Tibial artery (tissue), 4 donors: ENCODE measurements around the gene DPP6.

ENCODE experiments used
- DNase-seq, 2 donors: peaks; one replicate each; pipeline ENCODE4 v3.0.0-alpha.2; 2019
- H3K27ac ChIP-seq, 2 donors: fragments of 200-600 bp; sonication (generic) in 1 of 2; 1 replicate in 1 of 2; 2 replicates in 1 of 2; pipeline ENCODE4 v1.5.1; 2018 to 2019; ENCODE audit warnings: mild to moderate bottlenecking in 1 of 2
- H3K27me3 ChIP-seq, 2 donors: fragments of 200-600 bp; sonication (generic) in 1 of 2; one replicate each; pipeline versions ENCODE4 v1.5.1 to v1.6.0; 2016 to 2019
- H3K36me3 ChIP-seq, 3 donors: fragments of 200-600 bp; sonication (generic) in 2 of 3; one replicate each; pipeline ENCODE4 v1.5.1; 2016 to 2019; ENCODE audit warnings: mild to moderate bottlenecking in 2 of 3
- H3K4me1 ChIP-seq, 4 donors: fragments of 200-600 bp; sonication (generic) in 2 of 4; 1 replicate in 3 of 4; 2 replicates in 1 of 4; pipeline ENCODE4 v1.5.1; 2016 to 2019
- H3K4me3 ChIP-seq, 2 donors: fragments of 200-600 bp; sonication (generic) in 1 of 2; 1 replicate in 1 of 2; 2 replicates in 1 of 2; pipeline ENCODE4 v1.5.1; 2018 to 2019; ENCODE audit warnings: mild to moderate bottlenecking in 2 of 2
- H3K9me3 ChIP-seq, 3 donors: fragments of 200-600 bp; sonication (generic) in 1 of 3; one replicate each; pipeline ENCODE4 v1.5.1; 2016 to 2019
- intact Hi-C: fragments of 100-400 bp; cut with DNase I; formaldehyde crosslinking; loops from one replicate; pipeline ENCODE4 v1.15.0; 2023; ENCODE audit warnings: low total_unique reads
- TF ChIP-seq, protein P1 (sequence below), 2 experiments: fragments of 200-600 bp in 1 of 2; fragments of 450-650 bp in 1 of 2; IDR thresholded peaks; one replicate each; pipeline ENCODE4 v1.5.1; 2017 to 2019; ENCODE audit warnings: antibody characterized with exemption in 2 of 2, mild to moderate bottlenecking in 1 of 2, moderate library complexity in 1 of 2

DPP6 gene

DNA sequence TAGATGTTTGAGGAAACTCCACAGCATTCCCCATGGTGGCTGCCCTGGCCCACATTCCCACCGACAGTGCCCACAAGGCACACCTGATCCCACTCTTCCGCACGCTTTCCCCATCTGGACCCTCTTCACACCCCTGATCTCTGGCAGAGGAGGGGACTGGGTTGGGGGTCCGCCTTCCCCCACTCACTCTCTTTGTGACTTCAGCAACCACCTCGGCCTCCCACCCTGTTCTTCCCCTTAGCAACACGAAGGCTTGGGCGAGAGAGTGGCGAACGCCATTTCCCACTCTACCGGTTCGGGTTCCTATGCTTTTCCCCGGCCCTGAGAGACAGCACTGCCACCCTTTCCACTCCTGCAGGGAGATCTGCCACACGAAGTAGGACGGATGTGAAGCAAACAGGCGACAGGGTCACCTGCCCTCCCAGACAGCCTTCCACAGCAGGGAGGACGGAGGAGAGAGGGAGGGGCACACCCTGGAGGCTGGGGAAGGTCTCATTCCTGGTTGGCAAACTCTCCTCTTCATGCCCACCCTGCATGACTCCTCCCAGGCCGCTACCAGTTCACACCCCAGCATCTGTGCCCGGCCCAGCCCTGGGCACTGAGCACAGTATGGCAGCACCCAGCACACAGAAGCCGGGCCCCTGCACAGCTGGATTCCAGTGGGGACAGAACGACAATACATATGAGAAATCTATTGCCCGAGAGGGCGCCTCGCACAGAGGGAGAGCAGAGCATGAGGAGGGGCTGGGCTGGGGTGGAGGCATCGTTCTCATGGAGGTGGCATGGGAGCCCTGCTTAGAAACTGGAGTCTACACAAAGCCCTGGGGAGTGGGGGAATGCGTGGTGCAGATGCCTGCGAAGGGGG is 857.3 kb downstream of the DPP6 start:
- Histone ChIP-seq H3K4me1 (peaks cover 0 to 7% (median 3%) of the 10 kb centered on the region in 4 donors), H3K9me3 (peaks cover 0 to 7% (median 0%) of the 10 kb centered on the region in 3 donors), H3K36me3 (no peaks in the 10 kb centered on the region), H3K4me3 (no peak overlapping the region), H3K27me3 (peaks cover 0 to 36% of the 10 kb centered on the region in 2 donors), H3K27ac (no peak overlapping the region)
- TF ChIP-seq, protein P1, sequence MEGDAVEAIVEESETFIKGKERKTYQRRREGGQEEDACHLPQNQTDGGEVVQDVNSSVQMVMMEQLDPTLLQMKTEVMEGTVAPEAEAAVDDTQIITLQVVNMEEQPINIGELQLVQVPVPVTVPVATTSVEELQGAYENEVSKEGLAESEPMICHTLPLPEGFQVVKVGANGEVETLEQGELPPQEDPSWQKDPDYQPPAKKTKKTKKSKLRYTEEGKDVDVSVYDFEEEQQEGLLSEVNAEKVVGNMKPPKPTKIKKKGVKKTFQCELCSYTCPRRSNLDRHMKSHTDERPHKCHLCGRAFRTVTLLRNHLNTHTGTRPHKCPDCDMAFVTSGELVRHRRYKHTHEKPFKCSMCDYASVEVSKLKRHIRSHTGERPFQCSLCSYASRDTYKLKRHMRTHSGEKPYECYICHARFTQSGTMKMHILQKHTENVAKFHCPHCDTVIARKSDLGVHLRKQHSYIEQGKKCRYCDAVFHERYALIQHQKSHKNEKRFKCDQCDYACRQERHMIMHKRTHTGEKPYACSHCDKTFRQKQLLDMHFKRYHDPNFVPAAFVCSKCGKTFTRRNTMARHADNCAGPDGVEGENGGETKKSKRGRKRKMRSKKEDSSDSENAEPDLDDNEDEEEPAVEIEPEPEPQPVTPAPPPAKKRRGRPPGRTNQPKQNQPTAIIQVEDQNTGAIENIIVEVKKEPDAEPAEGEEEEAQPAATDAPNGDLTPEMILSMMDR (IDR thresholded peaks at IDR 0.05) = no peak
- intact Hi-C loops = no loop called here
- DNase-seq = no peak

DNA sequence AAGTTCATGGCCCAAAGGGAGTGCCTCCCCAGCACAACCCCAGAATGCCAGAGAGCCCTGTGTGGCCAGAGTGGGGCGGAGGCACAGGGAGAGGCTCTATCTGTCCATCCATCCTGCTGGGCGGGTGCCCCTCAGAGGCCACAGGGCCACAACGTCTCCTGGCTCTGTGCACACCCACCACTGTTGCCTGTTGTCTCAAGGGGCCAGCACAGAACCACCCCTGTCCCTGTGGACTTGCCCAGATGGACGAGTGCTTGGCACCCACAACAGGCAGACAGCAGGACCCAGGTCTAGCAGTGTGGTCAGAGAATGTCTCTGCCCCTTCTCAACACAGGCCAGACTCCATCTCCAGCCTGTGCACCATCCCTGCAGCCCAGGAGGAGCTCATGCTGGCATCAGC is 857.9 kb downstream of the DPP6 start:
- no peak for DNase-seq
- TF ChIP-seq, protein P1 (IDR thresholded peaks at IDR 0.05) = no peak
- Histone ChIP-seq H3K27me3 (peaks cover 0 to 42% of the 10 kb centered on the region in 2 donors), H3K4me1 (peaks cover 0 to 10% (median 4%) of the 10 kb centered on the region in 4 donors), H3K4me3 (no peak overlapping the region), H3K9me3 (peaks cover 0 to 7% (median 0%) of the 10 kb centered on the region in 3 donors), H3K36me3 (no peaks in the 10 kb centered on the region), H3K27ac (no peak overlapping the region)
- intact Hi-C loops = no loop called here

GRCh38 chr7:154910977-154911376 is 858.8 kb downstream of the DPP6 start:
- no peaks in the 10 kb centered on the region for H3K36me3 ChIP-seq
- H3K27ac ChIP-seq = no peak overlapping the region
- TF ChIP-seq, protein P1 (IDR thresholded peaks at IDR 0.05) = no peak
- intact Hi-C loops = no loop called here
- peaks cover 0 to 51% of the 10 kb centered on the region in 2 donors for H3K27me3 ChIP-seq
- H3K4me3 ChIP-seq = no peak overlapping the region
- peaks cover 0 to 7% (median 0%) of the 10 kb centered on the region in 3 donors for H3K9me3 ChIP-seq
- no peak for DNase-seq
- H3K4me1 ChIP-seq = peaks cover 0 to 10% (median 4%) of the 10 kb centered on the region in 4 donors

DNA sequence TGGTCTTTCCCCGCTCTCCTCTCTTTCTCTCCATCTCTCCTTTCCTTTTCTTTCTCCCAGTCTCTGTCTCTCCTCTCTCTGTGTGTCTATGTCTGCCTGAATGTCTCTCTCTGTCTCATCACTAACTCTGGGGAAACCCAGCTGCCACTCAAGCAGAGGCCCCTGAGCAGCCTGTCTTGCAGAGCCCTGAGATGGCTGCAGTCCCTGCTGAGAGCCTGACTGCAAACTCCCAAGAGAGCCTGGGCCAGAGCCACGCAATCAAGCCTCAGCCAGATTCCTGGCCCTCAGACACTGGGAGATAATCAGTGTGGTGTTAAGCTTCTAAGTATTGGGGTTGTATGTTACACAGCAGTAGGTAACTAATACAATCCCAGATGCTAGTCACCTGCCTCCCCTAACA is 859.2 kb downstream of the DPP6 start:
- H3K36me3 ChIP-seq = no peaks in the 10 kb centered on the region
- TF ChIP-seq, protein P1 (IDR thresholded peaks at IDR 0.05) = no peak
- H3K4me1 ChIP-seq = peaks cover 0 to 10% (median 4%) of the 10 kb centered on the region in 4 donors
- no peak for DNase-seq
- H3K9me3 ChIP-seq = peaks cover 0 to 7% (median 0%) of the 10 kb centered on the region in 3 donors
- intact Hi-C loops = no loop called here
- H3K27me3 ChIP-seq = peaks cover 0 to 55% of the 10 kb centered on the region in 2 donors
- H3K4me3 ChIP-seq = no peak overlapping the region
- H3K27ac ChIP-seq = no peak overlapping the region

GRCh38 chr7:154911862-154912455 is 859.8 kb downstream of the DPP6 start:
- H3K9me3 ChIP-seq = peaks cover 0 to 7% (median 0%) of the 10 kb centered on the region in 3 donors
- peaks cover 0 to 10% (median 4%) of the 10 kb centered on the region in 4 donors for H3K4me1 ChIP-seq
- TF ChIP-seq, protein P1 (IDR thresholded peaks at IDR 0.05) = no peak
- intact Hi-C loops = no loop called here
- H3K27me3 ChIP-seq = peaks cover 0 to 53% of the 10 kb centered on the region in 2 donors
- DNase-seq = no peak
- no peak overlapping the region for H3K27ac ChIP-seq
- H3K36me3 ChIP-seq = no peaks in the 10 kb centered on the region
- no peak overlapping the region for H3K4me3 ChIP-seq
